Mesenchymal stem cell (in vitro differentiated cells and primary cell): ENCODE results near the gene PRDM2.

Source experiments
- DNase-seq: peaks from one replicate; pipeline ENCODE4 v3.0.0-alpha.2; 2013
- H2AFZ ChIP-seq: one replicate; pipeline ENCODE4 v1.6.1; 2013; ENCODE audit warnings: low read depth, mild to moderate bottlenecking, control low read depth, inconsistent platforms, low read length, moderate library complexity
- H2AK5ac ChIP-seq: 2 replicates; pipeline ENCODE4 v1.6.1; 2013; ENCODE audit warnings: low read length, moderate library complexity, mild to moderate bottlenecking, inconsistent platforms; ENCODE audit not compliant: severe bottlenecking
- H2BK120ac ChIP-seq: one replicate; pipeline ENCODE4 v1.6.1; 2013; ENCODE audit warnings: low read depth, mild to moderate bottlenecking, inconsistent platforms, low read length, moderate library complexity
- H2BK12ac ChIP-seq, 2 experiments: one replicate each; pipeline ENCODE4 v1.6.1; 2013; ENCODE audit warnings: inconsistent platforms in 2 of 2, low read length in 2 of 2, mild to moderate bottlenecking in 2 of 2, moderate library complexity in 2 of 2, control low read depth in 1 of 2
- H2BK15ac ChIP-seq: one replicate; pipeline ENCODE4 v1.6.1; 2013; ENCODE audit warnings: mild to moderate bottlenecking, low read depth, inconsistent platforms; ENCODE audit not compliant: poor library complexity, severe bottlenecking
- H2BK5ac ChIP-seq: 2 replicates; pipeline ENCODE4 v1.6.1; 2013; ENCODE audit warnings: low read depth, mild to moderate bottlenecking, low read length, control low read depth, inconsistent platforms; ENCODE audit not compliant: poor library complexity, severe bottlenecking
- H3K14ac ChIP-seq, 2 experiments: one replicate each; pipeline ENCODE4 v1.6.1; 2013; ENCODE audit warnings: inconsistent platforms in 2 of 2, low read length in 2 of 2, control low read depth in 1 of 2, mild to moderate bottlenecking in 1 of 2, moderate library complexity in 1 of 2
- H3K18ac ChIP-seq, 2 experiments: one replicate each; pipeline ENCODE4 v1.6.1; 2013; ENCODE audit warnings: inconsistent platforms in 2 of 2, low read length in 2 of 2, control low read depth in 1 of 2, low read depth in 1 of 2, mild to moderate bottlenecking in 1 of 2
- H3K23ac ChIP-seq, 2 experiments: one replicate each; pipeline ENCODE4 v1.6.1; 2013; ENCODE audit warnings: inconsistent platforms in 2 of 2, low read length in 2 of 2, mild to moderate bottlenecking in 2 of 2, moderate library complexity in 2 of 2, control low read depth in 1 of 2
- H3K27ac ChIP-seq: 2 replicates; pipeline ENCODE4 v1.5.1; 2013; ENCODE audit warnings: mild to moderate bottlenecking, moderate library complexity, low read length, control low read depth, inconsistent platforms; ENCODE audit not compliant: poor library complexity, severe bottlenecking
- H3K27me3 ChIP-seq, 2 experiments: 2 replicates each; pipeline versions ENCODE4 v1.6.1 to v1.7.0; 2013; ENCODE audit warnings: low read length in 2 of 2, mild to moderate bottlenecking in 2 of 2, moderate library complexity in 2 of 2, control low read depth in 1 of 2, inconsistent platforms in 1 of 2; ENCODE audit not compliant: control insufficient read depth in 1 of 2, insufficient read depth in 1 of 2
- H3K36me3 ChIP-seq, 2 experiments: 2 replicates each; pipeline versions ENCODE4 v1.6.1 to v1.7.0; 2013; ENCODE audit warnings: low read length in 2 of 2, control low read depth in 1 of 2, inconsistent platforms in 1 of 2, low read depth in 1 of 2, mild to moderate bottlenecking in 1 of 2; ENCODE audit not compliant: insufficient read depth in 2 of 2, control insufficient read depth in 1 of 2
- H3K4ac ChIP-seq, 2 experiments: one replicate each; pipeline ENCODE4 v1.6.1; 2013; ENCODE audit warnings: inconsistent platforms in 2 of 2, low read length in 2 of 2, mild to moderate bottlenecking in 2 of 2, moderate library complexity in 2 of 2, control low read depth in 1 of 2, low read depth in 1 of 2
- H3K4me1 ChIP-seq: 2 replicates; pipeline ENCODE4 v1.6.1; 2013; ENCODE audit warnings: low read depth, low read length, control low read depth; ENCODE audit not compliant: control insufficient read depth, insufficient read depth
- H3K4me2 ChIP-seq: 2 replicates; pipeline ENCODE4 v1.6.1; 2013; ENCODE audit warnings: low read length, mild to moderate bottlenecking, inconsistent platforms; ENCODE audit not compliant: poor library complexity, severe bottlenecking
- H3K4me3 ChIP-seq, 2 experiments: 2 replicates each; pipeline versions ENCODE4 v1.5.1 to v1.7.0; 2013; ENCODE audit warnings: low read length in 2 of 2, mild to moderate bottlenecking in 2 of 2, control low read depth in 1 of 2, low read depth in 1 of 2; ENCODE audit not compliant: insufficient read depth in 1 of 2
- H3K79me1 ChIP-seq: replicated peaks from 2 replicates; pipeline ENCODE4 v1.6.1; 2013; ENCODE audit warnings: mild to moderate bottlenecking, control low read depth, low read length, inconsistent platforms; ENCODE audit not compliant: poor library complexity, severe bottlenecking
- H3K9ac ChIP-seq: 2 replicates; pipeline ENCODE4 v1.7.0; 2013; ENCODE audit warnings: mild to moderate bottlenecking, low read length, moderate library complexity
- H3K9me3 ChIP-seq: 2 replicates; pipeline ENCODE4 v1.7.0; 2013; ENCODE audit warnings: mild to moderate bottlenecking, low read length; ENCODE audit not compliant: control insufficient read depth
- H4K8ac ChIP-seq: one replicate; pipeline ENCODE4 v1.6.1; 2013; ENCODE audit warnings: inconsistent platforms, mild to moderate bottlenecking, low read length, moderate library complexity
- H4K91ac ChIP-seq: one replicate; pipeline ENCODE4 v1.6.1; 2013; ENCODE audit warnings: mild to moderate bottlenecking, low read length, inconsistent platforms
- WGBS: methylation state at CpG from one replicate; pipeline ENCODE4 v1.1.7; 2013; ENCODE audit warnings: mixed read lengths; 5-methylcytosine and 5-hydroxymethylcytosine counted together

PRDM2 gene

DNA sequence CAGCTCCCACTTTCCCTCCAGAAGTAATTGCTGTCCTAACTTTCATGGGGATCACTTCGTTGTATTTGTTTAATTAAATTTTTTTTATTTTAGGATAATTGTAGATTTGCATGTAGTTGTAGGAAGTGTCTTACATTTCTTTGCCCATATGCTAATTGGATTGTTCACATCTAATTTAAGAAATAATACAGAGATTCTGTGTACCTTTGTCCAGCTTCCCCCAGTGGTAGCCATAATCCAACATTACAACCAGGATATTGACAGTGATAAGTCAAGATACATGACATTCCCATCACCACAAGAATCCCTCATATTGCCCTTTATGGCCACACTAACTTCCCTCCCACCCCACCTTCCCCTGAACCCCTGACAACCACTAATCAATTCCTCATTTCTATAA is 136.6 kb downstream of the PRDM2 start:
- H3K4me3 ChIP-seq, result no peak overlapping the region
- no peak overlapping the region for H3K23ac ChIP-seq
- no peak overlapping the region for H2AK5ac ChIP-seq
- H2BK5ac ChIP-seq, result no peak overlapping the region
- H2AFZ ChIP-seq, result no peak overlapping the region
- no peaks in the 10 kb centered on the region for H3K9me3 ChIP-seq
- no peak overlapping the region for H3K4me2 ChIP-seq
- H3K4ac ChIP-seq, result no peak overlapping the region
- no peak overlapping the region for H3K14ac ChIP-seq
- no CpG with 5 or more reads among the region's 1 CpG for WGBS
- peaks cover 0 to 14% of the 10 kb centered on the region in 2 experiments for H3K27me3 ChIP-seq
- H4K8ac ChIP-seq, result no peak overlapping the region
- H4K91ac ChIP-seq, result no peak overlapping the region
- H3K27ac ChIP-seq, result no peak overlapping the region
- H3K79me1 ChIP-seq, result no peaks in the 10 kb centered on the region
- H2BK12ac ChIP-seq, result no peak overlapping the region
- H3K18ac ChIP-seq, result no peak overlapping the region
- no peaks in the 10 kb centered on the region for H3K4me1 ChIP-seq
- no peak overlapping the region for H3K9ac ChIP-seq
- H2BK120ac ChIP-seq, result no peak overlapping the region
- DNase-seq, result no peak
- no peak overlapping the region for H2BK15ac ChIP-seq
- H3K36me3 ChIP-seq, result no peaks in the 10 kb centered on the region

DNA sequence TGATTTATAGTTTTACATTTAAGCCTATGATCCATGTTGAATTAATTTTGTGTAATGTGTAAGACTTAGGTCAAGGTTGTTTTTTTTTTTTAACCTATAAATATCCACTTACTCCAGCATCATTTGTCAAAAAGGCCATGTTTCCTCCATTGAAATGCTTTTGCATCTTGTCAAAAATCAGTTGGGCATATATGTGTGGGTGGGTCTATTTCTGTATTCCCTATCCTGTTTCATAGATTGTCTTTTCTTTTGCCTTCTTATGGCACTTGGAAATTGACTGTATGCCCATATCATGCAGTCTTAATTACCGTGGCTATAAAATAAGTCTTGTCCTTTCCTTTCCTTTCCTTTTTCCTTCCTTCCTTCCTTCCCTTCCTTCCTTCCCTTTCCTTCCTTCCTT is 138.2 kb downstream of the PRDM2 start:
- no peaks in the 10 kb centered on the region for H3K4me1 ChIP-seq
- no peak overlapping the region for H3K14ac ChIP-seq
- no peak overlapping the region for H4K8ac ChIP-seq
- no peak overlapping the region for H3K23ac ChIP-seq
- no peak overlapping the region for H3K4ac ChIP-seq
- no peak overlapping the region for H2BK12ac ChIP-seq
- H3K27ac ChIP-seq, result no peak overlapping the region
- no peak overlapping the region for H2AFZ ChIP-seq
- no peak overlapping the region for H3K9ac ChIP-seq
- no peak overlapping the region for H3K18ac ChIP-seq
- no peak overlapping the region for H2BK5ac ChIP-seq
- no peak for DNase-seq
- no peaks in the 10 kb centered on the region for H3K9me3 ChIP-seq
- H3K79me1 ChIP-seq, result no peaks in the 10 kb centered on the region
- no peak overlapping the region for H4K91ac ChIP-seq
- 93% methylated on average over 1 of the region's 1 CpG for WGBS
- no peaks in the 10 kb centered on the region for H3K36me3 ChIP-seq
- H2AK5ac ChIP-seq, result no peak overlapping the region
- H3K4me2 ChIP-seq, result no peak overlapping the region
- H3K27me3 ChIP-seq, result peaks cover 0 to 11% of the 10 kb centered on the region in 2 experiments
- no peak overlapping the region for H2BK120ac ChIP-seq
- no peak overlapping the region for H3K4me3 ChIP-seq
- no peak overlapping the region for H2BK15ac ChIP-seq

DNA sequence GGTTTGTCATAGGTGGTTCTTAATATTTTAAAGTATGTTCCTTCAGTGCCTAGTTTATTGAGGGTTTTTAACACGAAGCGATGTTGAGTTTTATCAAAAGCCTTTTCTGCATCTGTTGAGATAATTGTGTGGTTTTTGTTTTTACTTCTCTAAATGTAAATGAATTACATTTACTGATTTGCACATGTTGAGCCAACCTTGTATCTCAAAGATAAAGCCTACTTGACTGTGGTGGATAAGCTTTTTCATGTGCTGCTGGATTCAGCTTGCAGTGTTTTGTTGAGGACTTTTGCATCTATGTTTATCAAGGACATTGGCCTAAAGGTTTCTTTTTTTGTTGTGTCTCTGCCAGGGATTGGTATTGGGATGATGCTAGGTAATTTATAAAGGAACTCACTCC is 142.5 kb downstream of the PRDM2 start:
- Histone ChIP-seq H3K4me2 (no peak overlapping the region), H2BK5ac (no peak overlapping the region), H4K8ac (no peak overlapping the region), H3K4me3 (no peak overlapping the region), H3K9me3 (no peaks in the 10 kb centered on the region), H3K27me3 (no peaks in the 10 kb centered on the region), H3K23ac (no peak overlapping the region), H3K27ac (no peak overlapping the region), H2AK5ac (no peak overlapping the region), H3K18ac (no peak overlapping the region), H3K4me1 (no peaks in the 10 kb centered on the region), H3K79me1 (no peaks in the 10 kb centered on the region), H2AFZ (no peak overlapping the region), H2BK15ac (no peak overlapping the region), H3K36me3 (no peaks in the 10 kb centered on the region), H2BK120ac (no peak overlapping the region), H2BK12ac (no peak overlapping the region), H4K91ac (no peak overlapping the region), H3K4ac (no peak overlapping the region), H3K9ac (no peak overlapping the region), H3K14ac (no peak overlapping the region)
- DNase-seq, result no peak
- WGBS, result 67% methylated on average over 2 of the region's 2 CpGs

DNA sequence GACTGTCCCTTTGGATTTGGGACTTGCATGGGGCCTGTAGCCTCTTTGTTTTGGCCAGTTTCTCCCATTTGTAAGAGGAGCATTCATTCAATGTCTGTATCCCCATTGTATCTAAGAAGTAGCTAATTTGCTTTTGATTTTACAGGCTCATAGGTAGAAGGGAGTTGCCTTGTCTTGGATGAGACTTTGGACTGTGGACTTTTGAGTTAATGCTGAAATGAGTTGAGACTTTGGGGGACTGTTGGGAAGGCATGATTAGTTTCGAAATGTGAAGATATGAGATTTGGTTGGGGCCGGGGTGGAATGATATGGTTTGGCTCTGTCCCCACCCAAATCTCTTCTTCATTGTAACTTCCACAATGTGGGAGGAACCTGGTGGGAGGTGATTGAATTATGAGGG is 151.7 kb downstream of the PRDM2 start:
- no peak overlapping the region for H4K91ac ChIP-seq
- H2AFZ ChIP-seq, result no peak overlapping the region
- H2BK12ac ChIP-seq, result no peak overlapping the region
- no peak overlapping the region for H4K8ac ChIP-seq
- 23% methylated on average over 2 of the region's 2 CpGs for WGBS
- H3K4ac ChIP-seq, result no peak overlapping the region
- H2BK5ac ChIP-seq, result no peak overlapping the region
- H3K9me3 ChIP-seq, result peaks cover 11% of the 10 kb centered on the region
- no peak overlapping the region for H2BK120ac ChIP-seq
- no peaks in the 10 kb centered on the region for H3K4me1 ChIP-seq
- peaks cover 0 to 5% of the 10 kb centered on the region in 2 experiments for H3K27me3 ChIP-seq
- no peak overlapping the region for H3K18ac ChIP-seq
- no peak overlapping the region for H3K9ac ChIP-seq
- H3K27ac ChIP-seq, result no peak overlapping the region
- no peak overlapping the region for H3K4me3 ChIP-seq
- no peak overlapping the region for H3K23ac ChIP-seq
- no peak overlapping the region for H3K14ac ChIP-seq
- no peak for DNase-seq
- H2AK5ac ChIP-seq, result no peak overlapping the region
- no peak overlapping the region for H2BK15ac ChIP-seq
- H3K4me2 ChIP-seq, result no peak overlapping the region
- H3K79me1 ChIP-seq, result no peaks in the 10 kb centered on the region
- no peaks in the 10 kb centered on the region for H3K36me3 ChIP-seq
